ENCODE results near the gene BSND. TPM values are rescaled to one million over a fixed set of nuclear protein-coding genes. Genes with fewer than 3 reads are reported as not detected.
A peak's percentile ranks its signal among the peaks of the same experiment; 100 is the strongest.

The BSND gene
- total RNA-seq, 1 donor from 2014 or later, result not detected

DNA sequence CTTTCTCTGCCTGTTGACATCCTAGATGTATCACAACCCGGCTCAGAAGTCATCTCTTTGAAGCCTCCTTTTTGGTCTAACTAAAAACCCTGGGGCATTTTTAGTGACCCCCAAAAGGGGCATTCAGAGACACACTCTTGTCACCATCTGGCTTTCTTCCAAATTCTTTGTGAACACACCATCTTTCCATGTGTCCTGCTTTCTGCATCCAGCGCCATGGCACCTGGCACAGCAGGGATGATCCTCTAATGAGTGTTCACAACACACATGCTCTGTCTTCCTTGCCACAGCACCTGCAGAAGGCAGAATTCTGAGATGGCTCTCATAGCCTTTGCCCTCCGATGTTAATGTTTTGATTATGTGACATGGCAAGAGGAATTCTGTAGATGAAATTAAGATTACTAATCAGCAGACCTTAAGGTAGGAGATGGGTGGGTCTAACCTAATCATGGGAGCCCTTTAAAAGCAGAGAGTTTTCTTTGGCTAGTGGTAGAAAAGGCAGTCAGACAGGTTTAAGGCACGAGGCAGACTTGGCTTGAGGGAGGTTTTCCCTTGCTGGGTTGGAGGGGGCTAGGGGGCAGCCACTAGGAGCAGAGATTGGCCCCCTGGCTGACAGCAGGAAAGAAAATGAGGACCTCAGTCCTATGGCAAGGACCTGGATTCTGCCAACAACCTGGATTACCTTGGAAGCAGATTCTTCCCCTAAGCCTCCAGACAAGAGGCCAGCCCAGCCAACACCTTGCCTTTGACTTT is 23.2 kb upstream of the BSND start:
- DNase-seq (ENCODE audit: low spot score), result peak; percentile 28

- DNase-seq (ENCODE audit: low spot score), result peak; percentile 9
Measured at GRCh38 chr1:54976747-54977146, 22.0 kb upstream of the BSND start.

GRCh38 chr1:54977533-54978297 is 21.0 kb upstream of the BSND start:
- peak; percentile 35 for DNase-seq (ENCODE audit: low spot score)

- peak; percentile 81 for DNase-seq (ENCODE audit: low spot score)
Measured at GRCh38 chr1:54978528-54979326, 20.0 kb upstream of the BSND start.

GRCh38 chr1:54979327-54979891 is 19.3 kb upstream of the BSND start:
- DNase-seq (ENCODE audit: low spot score), result peak; percentile 82

DNA sequence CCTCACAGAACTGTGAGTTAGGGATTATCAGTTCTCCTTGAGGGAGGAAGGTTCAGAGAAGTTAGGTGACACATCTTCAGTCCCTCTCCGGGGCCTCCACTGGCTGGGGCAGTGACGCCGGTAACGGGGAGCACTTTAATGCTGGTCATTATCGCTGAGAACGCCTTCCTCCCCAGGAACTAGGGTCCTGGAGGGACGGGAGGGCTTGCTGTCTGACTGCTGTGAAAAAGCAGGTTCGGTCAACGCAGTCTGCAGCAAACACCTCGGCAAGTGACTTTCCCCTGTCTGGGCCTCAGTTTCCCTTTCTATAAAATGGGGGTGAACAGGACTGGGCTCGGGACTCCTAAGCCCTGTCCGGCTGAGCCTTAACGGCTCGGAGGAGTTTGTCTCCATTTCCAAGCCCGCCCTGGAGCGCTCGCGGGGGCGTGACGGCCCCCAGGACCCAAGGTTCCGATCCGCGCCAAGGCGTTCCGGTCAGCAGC is 18.6 kb upstream of the BSND start:
- DNase-seq (ENCODE audit: low spot score), result peak; percentile 81

- peak; percentile 87 for DNase-seq (ENCODE audit: low spot score)
Measured at GRCh38 chr1:54980528-54981241, 18.0 kb upstream of the BSND start, which contains the start of gene TMEM61. Gene TMEM61 (plus strand): TSS chr1:54980628. CDS start chr1:54981066, 438 bp downstream.

GRCh38 chr1:54981466-54981865 is 17.3 kb upstream of the BSND start:
- DNase-seq (ENCODE audit: low spot score), result peak; percentile 39

DNA sequence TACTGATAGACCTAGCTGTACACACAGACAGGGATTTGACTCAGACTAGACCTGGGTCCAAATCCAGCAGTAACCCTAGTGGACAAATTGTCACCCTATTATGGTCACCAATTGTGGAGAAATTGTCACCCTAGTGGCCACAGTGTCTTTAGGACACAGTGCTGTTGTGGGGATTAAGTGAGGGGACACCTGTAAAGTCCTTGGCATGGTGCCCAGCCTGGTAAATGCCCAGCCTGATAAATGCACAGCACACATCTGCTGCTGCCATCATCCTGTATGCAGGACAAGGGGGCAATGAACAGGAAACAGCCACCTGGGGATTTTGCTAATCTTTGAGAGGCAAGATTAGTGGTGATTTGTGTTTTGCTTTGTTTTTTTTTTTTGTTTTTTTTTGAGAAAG is 16.0 kb upstream of the BSND start:
- DNase-seq (ENCODE audit: low spot score), result peak; percentile 14

DNA sequence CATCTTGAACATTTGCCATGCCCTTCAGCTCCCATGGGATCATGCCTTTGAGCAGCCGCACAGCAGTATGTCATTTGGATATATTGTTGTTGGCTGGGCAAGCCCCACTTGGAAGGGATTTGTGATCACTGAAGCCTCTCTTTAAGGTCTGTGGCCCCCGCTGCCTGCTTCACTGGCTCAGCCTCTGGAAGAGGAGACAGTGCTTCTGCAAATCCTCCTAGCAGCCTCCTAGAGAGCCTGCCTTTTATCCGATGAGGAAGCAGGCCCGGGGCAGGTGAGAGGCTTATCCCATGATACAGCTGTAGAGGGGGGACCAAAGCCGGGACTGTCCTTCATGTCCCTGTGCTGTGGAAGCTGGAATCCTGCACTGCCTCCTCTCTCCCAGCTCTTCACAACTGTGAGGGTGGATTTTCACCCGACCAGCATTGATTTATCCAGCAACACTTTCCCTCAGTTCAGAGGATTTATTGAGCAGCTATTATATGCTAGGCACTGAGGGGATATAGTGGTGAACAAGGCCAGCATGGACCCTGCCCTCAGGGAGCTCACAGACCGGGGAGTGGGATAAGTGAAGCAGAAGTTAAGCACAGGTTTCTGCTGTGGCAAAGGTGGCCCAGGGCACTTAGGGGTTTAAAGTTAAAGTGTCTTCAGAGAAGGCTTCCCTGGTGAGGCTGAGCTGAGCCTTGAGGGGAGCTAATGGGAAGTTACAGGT is 14.4 kb upstream of the BSND start:
- peak; percentile 64 for DNase-seq (ENCODE audit: low spot score)

GRCh38 chr1:54985556-54985955 is 13.2 kb upstream of the BSND start:
- peak; percentile 30 for DNase-seq (ENCODE audit: low spot score)

GRCh38 chr1:54986025-54986424 is 12.7 kb upstream of the BSND start:
- peak; percentile 73 for DNase-seq (ENCODE audit: low spot score)

- DNase-seq (ENCODE audit: low spot score), result no peak
Measured at GRCh38 chr1:54986533-54986932, 12.2 kb upstream of the BSND start.

DNA sequence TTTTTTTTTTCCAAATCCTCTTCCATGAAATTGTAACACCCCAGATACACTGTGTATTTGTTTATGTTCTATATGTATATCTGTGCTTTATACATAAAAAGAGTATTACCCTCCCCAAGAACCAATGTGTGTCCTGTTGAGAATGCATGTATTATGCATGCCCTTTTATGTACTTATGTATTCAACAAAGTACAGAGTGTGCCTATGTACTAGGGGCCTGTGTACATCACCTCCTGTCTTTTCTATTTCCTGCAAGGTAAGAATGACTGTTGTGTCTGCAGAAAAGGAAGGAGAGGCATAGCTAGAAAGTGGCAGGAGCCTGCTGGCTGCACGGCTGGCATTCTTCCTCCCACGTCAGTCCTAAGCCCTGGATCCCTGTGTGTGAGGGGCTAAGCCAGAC is 11.3 kb upstream of the BSND start:
- no peak for DNase-seq (ENCODE audit: low spot score)

DNA sequence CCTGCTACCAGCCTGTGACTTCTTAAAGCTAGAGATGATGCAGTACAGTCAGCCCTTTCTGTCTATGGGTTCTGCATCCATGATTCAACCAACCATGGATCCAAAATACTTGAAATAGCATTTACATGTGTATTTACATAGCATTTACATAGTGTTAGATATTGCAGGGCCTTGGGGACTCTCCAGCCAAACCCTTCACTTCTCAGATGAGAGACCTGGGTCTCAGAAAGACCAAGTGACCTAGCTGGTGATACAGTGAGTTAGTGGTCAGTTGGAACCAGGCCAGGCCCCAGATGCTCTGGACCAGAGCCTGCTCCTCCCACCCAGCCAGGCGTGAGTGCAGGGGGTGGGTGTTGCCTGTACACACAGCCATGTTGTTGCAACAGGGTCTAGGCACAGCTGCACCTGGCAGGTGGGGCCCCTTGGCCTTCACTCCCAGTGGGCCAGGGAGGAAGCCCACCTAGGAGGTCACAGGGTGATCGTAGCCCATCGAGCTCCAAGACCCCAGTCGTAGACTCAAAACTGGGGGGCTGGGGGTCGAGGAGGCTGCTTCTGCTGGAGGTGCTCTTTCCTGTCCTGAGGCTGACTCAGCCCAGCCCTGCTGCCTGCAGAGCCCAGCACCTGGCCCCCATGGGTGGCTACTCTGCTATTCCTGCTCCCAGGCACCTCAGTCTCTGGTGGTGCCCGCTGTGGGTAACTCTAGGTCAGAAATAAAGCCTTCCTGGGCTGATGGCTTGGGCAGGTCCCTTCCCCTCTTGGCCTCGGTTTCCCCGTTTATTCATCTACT is 10.6 kb upstream of the BSND start:
- no peak for DNase-seq (ENCODE audit: low spot score)

- DNase-seq (ENCODE audit: low spot score), result no peak
Measured at GRCh38 chr1:54988975-54989374, 9.8 kb upstream of the BSND start.

DNA sequence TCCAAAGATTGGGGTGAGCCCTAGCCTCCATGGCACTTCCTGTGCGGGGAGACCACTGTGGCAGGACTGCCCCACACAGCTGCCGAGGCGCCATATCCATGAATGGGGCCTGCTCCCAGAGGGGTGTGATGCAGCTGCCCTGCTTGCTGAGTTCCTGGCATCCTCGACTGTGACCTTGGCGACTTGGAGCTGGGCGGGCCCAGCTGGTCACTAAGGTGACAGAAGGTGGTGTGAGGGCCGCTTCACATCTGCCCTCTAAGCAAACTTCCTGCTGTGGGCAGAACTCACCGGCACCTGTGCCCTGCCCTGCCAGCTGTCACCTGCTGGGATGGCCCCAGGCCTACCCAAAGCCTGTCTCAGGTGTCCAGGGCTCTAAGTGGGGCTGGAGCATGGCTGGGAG is 9.3 kb upstream of the BSND start:
- no peak for DNase-seq (ENCODE audit: low spot score)

DNA sequence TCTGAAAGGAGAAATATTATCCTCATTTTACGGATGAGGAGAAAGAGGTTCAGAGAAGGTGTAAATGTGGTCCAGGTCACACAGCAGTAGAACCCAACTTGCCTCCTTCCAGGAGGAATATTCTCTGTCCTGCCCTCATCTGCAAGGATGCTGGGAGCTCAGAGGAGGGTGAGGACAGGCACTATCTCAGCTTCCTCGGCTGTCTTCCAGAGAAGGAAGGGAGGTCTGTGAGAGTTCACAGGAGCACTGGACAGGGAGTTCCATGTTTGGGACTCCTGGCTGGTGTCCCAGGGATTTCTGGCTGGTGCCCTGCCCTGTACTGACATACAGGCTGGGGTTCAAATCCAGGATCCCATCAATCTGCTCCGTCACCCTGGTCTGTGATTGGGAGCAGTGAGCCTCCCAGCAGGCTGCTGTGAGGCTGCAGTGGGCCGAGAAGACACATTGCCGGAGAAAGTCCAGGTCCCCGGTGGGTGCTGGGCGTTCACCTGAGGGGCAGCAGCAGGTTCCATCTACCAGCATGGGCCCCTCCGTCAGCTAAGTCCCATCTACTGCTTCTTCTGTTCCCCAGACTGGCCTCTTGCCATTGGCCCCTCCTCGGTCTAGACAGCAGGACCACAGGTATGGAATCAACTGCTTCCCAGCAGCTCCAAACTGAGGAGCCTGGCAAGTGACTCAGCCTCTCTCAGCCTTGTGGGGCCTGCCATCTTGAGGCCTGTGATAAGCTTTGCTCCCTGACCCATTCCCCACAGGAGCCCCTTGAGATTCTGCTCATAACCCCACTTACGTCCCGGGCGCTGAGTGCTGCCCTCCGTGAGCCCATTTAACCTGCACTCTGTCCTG is 8.5 kb upstream of the BSND start:
- DNase-seq (ENCODE audit: low spot score), result no peak
